ENCODE results near the gene MRC2. TPM values are rescaled to one million over a fixed set of nuclear protein-coding genes. Genes with fewer than 3 reads are reported as not detected.
A peak's percentile ranks its signal among the peaks of the same experiment; 100 is the strongest.

MRC2 gene
- total and polyA plus RNA-seq, 2 experiments from 2014 or later = 222 to 756 TPM

- H3K4me3 ChIP-seq = peak overlapping the region; percentile 80
- H3K9ac ChIP-seq = peak overlapping the region; percentile 86
- H3K36me3 ChIP-seq (ENCODE audit: low read depth) = no peaks in the 10 kb centered on the region
- H3K27me3 ChIP-seq (replicated peaks; ENCODE audit: insufficient read depth) = no peaks in the 10 kb centered on the region
- no peaks in the 10 kb centered on the region for H3K9me3 ChIP-seq (ENCODE audit: low read depth)
- peak; percentile 53 for DNase-seq
- H3K4me1 ChIP-seq (ENCODE audit: insufficient read depth) = peaks cover 20% of the 10 kb centered on the region; the same call in 1 of the 2 replicates
- peak overlapping the region; percentile 74 for H2AFZ ChIP-seq
- H3K79me2 ChIP-seq (ENCODE audit: insufficient read depth) = no peaks in the 10 kb centered on the region
- no peaks in the 10 kb centered on the region for H3F3A ChIP-seq (ENCODE audit: insufficient read depth)
- no peaks in the 10 kb centered on the region for H3K9me2 ChIP-seq (ENCODE audit: insufficient read depth)
- no peaks in the 10 kb centered on the region for H4K20me1 ChIP-seq (ENCODE audit: insufficient read depth)
- H3K4me2 ChIP-seq (ENCODE audit: unreplicated experiment) = peak overlapping the region; percentile 87
- in situ Hi-C loops (cut with MboI) = loop anchor here (5.0 to 10.0 kb wide), 2 partner anchors 268 to 700 kb away; no protein-coding TSS in a partner anchor
- peak overlapping the region; percentile 39 for H3K27ac ChIP-seq
- TF ChIP-seq EZH2phosphoT487 (IDR thresholded peaks at IDR 0.05; ENCODE audit: insufficient read depth, low read depth) (no peak), EZH2 (IDR thresholded peaks at IDR 0.05; ENCODE audit: insufficient read depth, poor library complexity, severe bottlenecking) (no peak)
- WGBS, 2 experiments (ENCODE audit: low coverage in 1 of 2, low lambda C conversion rate in 2 of 2, missing lambda C conversion rate in 2 of 2) = 7 to 9% methylated on average over 22 to 30 of the region's 31 CpGs
Observed at GRCh38 chr17:62704381-62704971, 77.0 kb downstream of the MRC2 start.

GRCh38 chr17:62705156-62705777 lies 77.8 kb downstream of the MRC2 start:
- no peaks in the 10 kb centered on the region for H4K20me1 ChIP-seq (ENCODE audit: insufficient read depth)
- no peaks in the 10 kb centered on the region for H3F3A ChIP-seq (ENCODE audit: insufficient read depth)
- H2AFZ ChIP-seq = peak overlapping the region; percentile 74; the same call in 1 of the 2 replicates
- no peaks in the 10 kb centered on the region for H3K36me3 ChIP-seq (ENCODE audit: low read depth)
- in situ Hi-C loops (cut with MboI) = loop anchor here (10.0 kb wide), 1 partner anchor 700 kb away; no protein-coding TSS in a partner anchor
- peak overlapping the region; percentile 86; the same call in 1 of the 2 replicates for H3K9ac ChIP-seq
- H3K27me3 ChIP-seq (replicated peaks; ENCODE audit: insufficient read depth) = no peaks in the 10 kb centered on the region
- WGBS, 2 experiments (ENCODE audit: low coverage in 1 of 2, low lambda C conversion rate in 2 of 2, missing lambda C conversion rate in 2 of 2) = 81 to 83% methylated on average over 11 of the region's 11 CpGs
- H3K4me1 ChIP-seq (ENCODE audit: insufficient read depth) = peaks cover 20% of the 10 kb centered on the region; the same call in 1 of the 2 replicates
- no peaks in the 10 kb centered on the region for H3K9me3 ChIP-seq (ENCODE audit: low read depth)
- H3K27ac ChIP-seq = no peak overlapping the region
- H3K79me2 ChIP-seq (ENCODE audit: insufficient read depth) = no peaks in the 10 kb centered on the region
- TF ChIP-seq EZH2 (IDR thresholded peaks at IDR 0.05; ENCODE audit: insufficient read depth, poor library complexity, severe bottlenecking) (no peak), EZH2phosphoT487 (IDR thresholded peaks at IDR 0.05; ENCODE audit: insufficient read depth, low read depth) (no peak)
- peak overlapping the region; percentile 80 for H3K4me3 ChIP-seq
- H3K4me2 ChIP-seq (ENCODE audit: unreplicated experiment) = peak overlapping the region; percentile 87
- DNase-seq = no peak
- no peaks in the 10 kb centered on the region for H3K9me2 ChIP-seq (ENCODE audit: insufficient read depth)

GRCh38 chr17:62705778-62706597 lies 78.5 kb downstream of the MRC2 start:
- no peaks in the 10 kb centered on the region for H3K36me3 ChIP-seq (ENCODE audit: low read depth)
- no peak for DNase-seq
- peak overlapping the region; percentile 87 for H3K4me2 ChIP-seq (ENCODE audit: unreplicated experiment)
- H3K79me2 ChIP-seq (ENCODE audit: insufficient read depth) = no peaks in the 10 kb centered on the region
- peaks cover 20% of the 10 kb centered on the region; the same call in 1 of the 2 replicates for H3K4me1 ChIP-seq (ENCODE audit: insufficient read depth)
- no peaks in the 10 kb centered on the region for H3F3A ChIP-seq (ENCODE audit: insufficient read depth)
- no peaks in the 10 kb centered on the region for H4K20me1 ChIP-seq (ENCODE audit: insufficient read depth)
- in situ Hi-C loops (cut with MboI) = loop anchor here (10.0 kb wide), 1 partner anchor 699 kb away; no protein-coding TSS in a partner anchor
- 81 to 82% methylated on average over 14 of the region's 14 CpGs for WGBS, 2 experiments (ENCODE audit: low coverage in 1 of 2, low lambda C conversion rate in 2 of 2, missing lambda C conversion rate in 2 of 2)
- H3K27me3 ChIP-seq (replicated peaks; ENCODE audit: insufficient read depth) = no peaks in the 10 kb centered on the region
- TF ChIP-seq EZH2 (IDR thresholded peaks at IDR 0.05; ENCODE audit: insufficient read depth, poor library complexity, severe bottlenecking) (no peak), EZH2phosphoT487 (IDR thresholded peaks at IDR 0.05; ENCODE audit: insufficient read depth, low read depth) (no peak)
- no peaks in the 10 kb centered on the region for H3K9me3 ChIP-seq (ENCODE audit: low read depth)
- H3K27ac ChIP-seq = no peak overlapping the region
- no peak overlapping the region for H3K9ac ChIP-seq
- H2AFZ ChIP-seq = no peak overlapping the region
- no peaks in the 10 kb centered on the region for H3K9me2 ChIP-seq (ENCODE audit: insufficient read depth)
- peak overlapping the region; percentile 80; the same call in 1 of the 2 replicates for H3K4me3 ChIP-seq

Data from GM23248 (cell line).